CD14-positive monocyte (primary cell): Measurements from ENCODE around the gene INTS2. TPM values are rescaled to one million over a fixed set of nuclear protein-coding genes. Genes with fewer than 3 reads are reported as not detected.
"Not testable (repeated sequence)": the region's sequence is repeated elsewhere in the genome, so short reads cannot be mapped to it uniquely, and the experiment has no call there.

Source experiments
- DNase-seq, 3 donors: peaks; one replicate each; pipeline ENCODE4 v3.0.0-alpha.2; 2011 to 2022
- H2AFZ ChIP-seq: 2 replicates; pipeline ENCODE4 v1.6.0; 2012; ENCODE audit warnings: mild to moderate bottlenecking, low read depth, low read length, inconsistent platforms; ENCODE audit not compliant: insufficient read depth, poor library complexity, severe bottlenecking
- H3K27ac ChIP-seq, 2 donors: 1 replicate in 1 of 2; 2 replicates in 1 of 2; pipeline ENCODE4 v1.5.1; 2012 to 2013; ENCODE audit warnings: low read length in 2 of 2, control low read depth in 1 of 2, inconsistent platforms in 1 of 2, low read depth in 1 of 2, mild to moderate bottlenecking in 1 of 2
- H3K27me3 ChIP-seq, 2 donors: one replicate each; pipeline versions ENCODE4 v1.6.0 to v1.6.1; 2011 to 2013; ENCODE audit warnings: low read length in 2 of 2; ENCODE audit not compliant: control insufficient read depth in 2 of 2, insufficient read depth in 2 of 2
- H3K36me3 ChIP-seq, 2 donors: replicated peaks in 1 of 2; 1 replicate in 1 of 2; 2 replicates in 1 of 2; pipeline versions ENCODE4 v1.5.1 to v1.6.1; 2012 to 2013; ENCODE audit warnings: low read length in 2 of 2, control low read depth in 1 of 2, inconsistent platforms in 1 of 2, mild to moderate bottlenecking in 1 of 2; ENCODE audit not compliant: insufficient read depth in 2 of 2, control insufficient read depth in 1 of 2
- H3K4me1 ChIP-seq, 2 donors: 1 replicate in 1 of 2; 2 replicates in 1 of 2; pipeline versions ENCODE4 v1.5.1 to v1.6.1; 2012 to 2013; ENCODE audit warnings: low read length in 2 of 2, control low read depth in 1 of 2, inconsistent platforms in 1 of 2, mild to moderate bottlenecking in 1 of 2, moderate library complexity in 1 of 2; ENCODE audit not compliant: insufficient read depth in 2 of 2, control insufficient read depth in 1 of 2
- H3K4me2 ChIP-seq: replicated peaks from 2 replicates; pipeline ENCODE3; 2012; ENCODE audit warnings: low read length, moderate library complexity, mild to moderate bottlenecking; ENCODE audit not compliant: poor library complexity, severe bottlenecking; ENCODE audit errors: extremely low read depth
- H3K4me3 ChIP-seq, 3 experiments: fragments of 200-600 bp in 1 of 3; sonication (generic) in 1 of 3; replicated peaks in 1 of 3; 1 replicate in 2 of 3; 2 replicates in 1 of 3; pipeline ENCODE4 v1.5.1; 2011 to 2013; ENCODE audit warnings: low read length in 3 of 3, mild to moderate bottlenecking in 3 of 3, control low read depth in 2 of 3, low read depth in 2 of 3, inconsistent platforms in 1 of 3, moderate library complexity in 1 of 3
- H3K79me2 ChIP-seq: 2 replicates; pipeline ENCODE4 v1.6.0; 2012; ENCODE audit warnings: mild to moderate bottlenecking, control low read depth, inconsistent platforms, low read length, moderate library complexity; ENCODE audit not compliant: insufficient read depth
- H3K9ac ChIP-seq: 2 replicates; pipeline ENCODE4 v1.6.0; 2017; ENCODE audit warnings: low read length, mild to moderate bottlenecking; ENCODE audit not compliant: insufficient read depth, poor library complexity, severe bottlenecking
- H3K9me3 ChIP-seq, 2 donors: replicated peaks in 1 of 2; 1 replicate in 1 of 2; 2 replicates in 1 of 2; pipeline versions ENCODE4 v1.5.1 to v1.6.1; 2012 to 2013; ENCODE audit warnings: low read length in 2 of 2, control low read depth in 1 of 2; ENCODE audit not compliant: control insufficient read depth in 1 of 2, insufficient read depth in 1 of 2
- H4K20me1 ChIP-seq: 2 replicates; pipeline ENCODE4 v1.6.0; 2012; ENCODE audit warnings: mild to moderate bottlenecking, low read length, control low read depth, moderate library complexity; ENCODE audit not compliant: insufficient read depth
- H3K27ac Mint-ChIP-seq, 7 donors: one replicate each; pipeline ENCODE4 v1.8.0; 2020; ENCODE audit warnings: mild to moderate bottlenecking in 7 of 7, mixed read lengths in 7 of 7, moderate library complexity in 6 of 7, inconsistent platforms in 2 of 7
- H3K27me3 Mint-ChIP-seq, 3 donors: one replicate each; pipeline ENCODE4 v1.8.0; 2021 to 2022; ENCODE audit warnings: low read depth in 3 of 3, mild to moderate bottlenecking in 3 of 3, mixed read lengths in 3 of 3, moderate library complexity in 3 of 3, inconsistent platforms in 1 of 3
- H3K36me3 Mint-ChIP-seq, 2 donors: one replicate each; pipeline ENCODE4 v1.8.0; 2020; ENCODE audit warnings: mixed read lengths in 2 of 2, inconsistent platforms in 1 of 2, mild to moderate bottlenecking in 1 of 2
- H3K4me1 Mint-ChIP-seq: one replicate; pipeline ENCODE4 v1.8.0; 2020; ENCODE audit warnings: mild to moderate bottlenecking, mixed read lengths
- H3K4me3 Mint-ChIP-seq, 2 donors: one replicate each; pipeline ENCODE4 v1.8.0; 2020; ENCODE audit warnings: mild to moderate bottlenecking in 2 of 2, mixed read lengths in 2 of 2, moderate library complexity in 1 of 2
- H3K9me3 Mint-ChIP-seq, 7 donors: one replicate each; pipeline ENCODE4 v1.8.0; 2020 to 2022; ENCODE audit warnings: mixed read lengths in 7 of 7, mild to moderate bottlenecking in 6 of 7, moderate library complexity in 6 of 7, inconsistent platforms in 2 of 7
- WGBS: methylation state at CpG from one replicate; pipeline ENCODE4 v1.1.5; 2013; ENCODE audit warnings: missing lambda C conversion rate; ENCODE audit not compliant: insufficient coverage; 5-methylcytosine and 5-hydroxymethylcytosine counted together
- intact Hi-C, 2 donors: fragments of 100-400 bp; cut with micrococcal nuclease; formaldehyde crosslinking; loops; one replicate each; pipeline versions ENCODE4 v1.15.0 to v1.15.1; 2023
- polyA plus RNA-seq, 3 donors: library from polyadenylated mRNA; depleted of rRNA in 1 of 3; unstranded in 2 of 3; stranded (reverse) in 1 of 3; fragments of 300-500 nt in 2 of 3; fragments of >200 nt in 1 of 3; fragmentation: Illumina TruSeq in 2 of 3; gene quantifications; 1 replicate in 2 of 3; 2 replicates in 1 of 3; pipeline ENCODE4 v1.2.3, GENCODE V29; 2012 to 2021
- TF ChIP-seq, protein P1 (sequence below): fragments of 200-600 bp; IDR thresholded peaks from one replicate; pipeline ENCODE4 v1.8.0; 2022; ENCODE audit warnings: antibody characterized with exemption, mild to moderate bottlenecking

Gene INTS2
- polyA plus RNA-seq, 3 donors: 2.2 to 2.9 (median 2.6) TPM

- TF ChIP-seq, protein P1, sequence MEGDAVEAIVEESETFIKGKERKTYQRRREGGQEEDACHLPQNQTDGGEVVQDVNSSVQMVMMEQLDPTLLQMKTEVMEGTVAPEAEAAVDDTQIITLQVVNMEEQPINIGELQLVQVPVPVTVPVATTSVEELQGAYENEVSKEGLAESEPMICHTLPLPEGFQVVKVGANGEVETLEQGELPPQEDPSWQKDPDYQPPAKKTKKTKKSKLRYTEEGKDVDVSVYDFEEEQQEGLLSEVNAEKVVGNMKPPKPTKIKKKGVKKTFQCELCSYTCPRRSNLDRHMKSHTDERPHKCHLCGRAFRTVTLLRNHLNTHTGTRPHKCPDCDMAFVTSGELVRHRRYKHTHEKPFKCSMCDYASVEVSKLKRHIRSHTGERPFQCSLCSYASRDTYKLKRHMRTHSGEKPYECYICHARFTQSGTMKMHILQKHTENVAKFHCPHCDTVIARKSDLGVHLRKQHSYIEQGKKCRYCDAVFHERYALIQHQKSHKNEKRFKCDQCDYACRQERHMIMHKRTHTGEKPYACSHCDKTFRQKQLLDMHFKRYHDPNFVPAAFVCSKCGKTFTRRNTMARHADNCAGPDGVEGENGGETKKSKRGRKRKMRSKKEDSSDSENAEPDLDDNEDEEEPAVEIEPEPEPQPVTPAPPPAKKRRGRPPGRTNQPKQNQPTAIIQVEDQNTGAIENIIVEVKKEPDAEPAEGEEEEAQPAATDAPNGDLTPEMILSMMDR: no peak
- no peaks in the 10 kb centered on the region for H3K9me3 ChIP-seq
- H4K20me1 ChIP-seq: no peaks in the 10 kb centered on the region
- H2AFZ ChIP-seq: no peak overlapping the region
- Mint-ChIP-seq H3K36me3 (peaks cover 49 to 76% of the 10 kb centered on the region in 2 donors), H3K4me1 (no peaks in the 10 kb centered on the region), H3K27ac (no peak overlapping the region), H3K9me3 (no peaks in the 10 kb centered on the region), H3K27me3 (peaks cover 0 to 1% (median 0%) of the 10 kb centered on the region in 3 donors), H3K4me3 (no peak overlapping the region)
- no peaks in the 10 kb centered on the region for H3K79me2 ChIP-seq
- H3K4me1 ChIP-seq: no peaks in the 10 kb centered on the region
- no CpG with 5 or more reads among the region's 2 CpGs for WGBS
- H3K27me3 ChIP-seq: no peaks in the 10 kb centered on the region
- H3K27ac ChIP-seq: no peak overlapping the region
- H3K9ac ChIP-seq: no peak overlapping the region
- no peak overlapping the region for H3K4me2 ChIP-seq
- intact Hi-C loops: no loop called here
- no peak for DNase-seq
- H3K36me3 ChIP-seq: peaks cover 61 to 75% of the 10 kb centered on the region in 2 donors
- no peak overlapping the region for H3K4me3 ChIP-seq
These were observed 30.1 kb downstream of the INTS2 start for GRCh38 chr17:61897548-61898180.

DNA sequence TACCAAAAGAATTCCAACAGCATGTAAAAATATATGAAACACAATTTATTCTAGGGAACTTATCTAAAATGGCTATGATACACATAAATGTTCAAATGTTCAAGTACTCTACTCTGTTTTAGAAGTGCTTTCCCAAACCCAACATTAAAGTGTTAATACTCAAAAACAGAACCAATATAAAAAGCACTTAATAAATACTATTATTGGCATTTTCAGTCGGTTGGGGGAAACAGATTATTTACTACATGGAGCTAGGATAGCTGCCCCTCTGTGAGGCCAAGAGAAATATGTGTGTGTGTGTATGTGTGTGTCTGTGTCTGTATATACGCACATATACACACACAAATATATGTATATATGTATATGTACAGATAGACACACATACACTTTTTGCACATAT, 32.4 kb downstream of the INTS2 start:
- Histone ChIP-seq H4K20me1 (no peaks in the 10 kb centered on the region), H3K9me3 (no peaks in the 10 kb centered on the region), H3K4me2 (no peak overlapping the region), H3K79me2 (no peaks in the 10 kb centered on the region), H3K36me3 (peaks cover 58 to 83% of the 10 kb centered on the region in 2 donors), H3K4me3 (no peak overlapping the region), H3K27ac (no peak overlapping the region), H3K9ac (no peak overlapping the region), H3K4me1 (no peaks in the 10 kb centered on the region), H3K27me3 (no peaks in the 10 kb centered on the region), H2AFZ (no peak overlapping the region)
- Mint-ChIP-seq H3K4me3 (no peak overlapping the region), H3K27ac (no peak overlapping the region), H3K36me3 (peaks cover 46 to 78% of the 10 kb centered on the region in 2 donors), H3K4me1 (no peaks in the 10 kb centered on the region), H3K27me3 (no peaks in the 10 kb centered on the region), H3K9me3 (no peaks in the 10 kb centered on the region)
- no peak for DNase-seq
- no CpG with 5 or more reads among the region's 2 CpGs for WGBS
- intact Hi-C loops: no loop called here
- TF ChIP-seq, protein P1: no peak

DNA sequence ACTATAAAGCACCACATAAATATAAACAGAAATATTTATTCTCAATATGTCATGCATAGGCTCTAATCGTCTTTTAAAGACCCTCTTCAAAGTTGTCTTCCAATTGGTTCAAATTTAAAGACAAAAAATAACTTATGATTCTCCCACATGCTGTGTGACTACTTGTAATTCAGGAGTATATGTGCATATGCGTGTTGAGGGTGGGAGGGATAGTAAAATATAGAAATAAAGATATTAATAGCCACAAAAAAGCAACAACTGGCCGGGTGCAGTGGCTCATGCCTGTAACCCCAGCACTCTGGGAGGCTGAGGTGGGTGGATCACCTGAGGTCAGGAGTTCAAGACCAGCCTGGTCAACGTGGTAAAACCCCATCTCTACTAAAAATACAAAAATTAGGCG, 33.5 kb downstream of the INTS2 start:
- DNase-seq, H3K9ac ChIP-seq, H3K27me3 Mint-ChIP-seq, H3K27me3 ChIP-seq, H3K27ac Mint-ChIP-seq, H3K27ac ChIP-seq, H2AFZ ChIP-seq, H3K9me3 Mint-ChIP-seq, intact Hi-C loops, H3K79me2 ChIP-seq, H3K4me1 Mint-ChIP-seq, H3K4me3 ChIP-seq, H3K9me3 ChIP-seq, H3K4me1 ChIP-seq, H3K4me3 Mint-ChIP-seq, H4K20me1 ChIP-seq, H3K4me2 ChIP-seq: not testable (repeated sequence)
- peaks cover 42 to 78% of the 10 kb centered on the region in 2 donors for H3K36me3 Mint-ChIP-seq
- no CpG with 5 or more reads among the region's 5 CpGs for WGBS
- peaks cover 55 to 83% of the 10 kb centered on the region in 2 donors for H3K36me3 ChIP-seq
